Activated CD8-positive, alpha-beta memory T cell treated with anti-CD3 and anti-CD28 coated beads for 36 hours (primary cell): ENCODE measurements around the gene SCGB3A1. TPM values are rescaled to one million over a fixed set of nuclear protein-coding genes. Genes with fewer than 3 reads are reported as not detected.

ENCODE experiments used
- CTCF ChIA-PET: fragments of 350-600 bp; sonication (Branson Sonifier 250); formaldehyde crosslinking; loops from one replicate; lab custom pipeline; 2021; ENCODE audit warnings: antibody characterized with exemption; lab: Charles Lee
- POLR2A ChIA-PET: fragments of 350-600 bp; sonication (Branson Sonifier 250); formaldehyde crosslinking; loops from one replicate; lab custom pipeline; 2021; ENCODE audit warnings: antibody characterized with exemption; lab: Charles Lee
- total RNA-seq, 2 experiments: library from RNA; stranded (reverse); gene quantifications; one replicate each; pipeline ENCODE4 v1.2.3, GENCODE V29; 2021

The SCGB3A1 gene
- total RNA-seq, 2 experiments from 2014 or later, result 0.38 to 0.75 TPM

GRCh38 chr5:180595381-180596114 lies 4.2 kb upstream of the SCGB3A1 start:
- ChIA-PET POLR2A (no interaction called here), CTCF (no interaction called here)

GRCh38 chr5:180595046-180595379 lies 3.7 kb upstream of the SCGB3A1 start:
- CTCF ChIA-PET, result no interaction called here
- POLR2A ChIA-PET, result no interaction called here

- ChIA-PET CTCF (no interaction called here), POLR2A (no interaction called here)
These were observed 3.2 kb upstream of the SCGB3A1 start for GRCh38 chr5:180594311-180595045.

GRCh38 chr5:180593446-180594206 lies 2.3 kb upstream of the SCGB3A1 start:
- ChIA-PET POLR2A (no interaction called here), CTCF (no interaction called here)

GRCh38 chr5:180592176-180592575 lies 877 bp upstream of the SCGB3A1 start:
- POLR2A ChIA-PET, result no interaction called here
- CTCF ChIA-PET, result no interaction called here

- CTCF ChIA-PET, result no interaction called here
- POLR2A ChIA-PET, result no interaction called here
These were observed 572 bp downstream of the SCGB3A1 start for GRCh38 chr5:180590543-180591310.

- ChIA-PET CTCF (no interaction called here), POLR2A (no interaction called here)
These were observed 1.3 kb downstream of the SCGB3A1 start for GRCh38 chr5:180589771-180590542.

GRCh38 chr5:180586870-180587269 lies 4.4 kb downstream of the SCGB3A1 start:
- ChIA-PET CTCF (no interaction called here), POLR2A (interaction anchor here (0.6 kb wide), 1 partner anchor 8 kb away, joined by 6 read pairs; no protein-coding TSS in a partner anchor)

GRCh38 chr5:180586204-180586603 lies 5.1 kb downstream of the SCGB3A1 start:
- POLR2A ChIA-PET, result no interaction called here
- CTCF ChIA-PET, result no interaction called here

GRCh38 chr5:180583738-180584137 lies 7.6 kb downstream of the SCGB3A1 start:
- ChIA-PET CTCF (interaction anchor here (0.7 kb wide), 1 partner anchor 29 kb away, joined by 3 read pairs; no protein-coding TSS in a partner anchor), POLR2A (no interaction called here)

GRCh38 chr5:180580681-180581080 lies 10.6 kb downstream of the SCGB3A1 start:
- CTCF ChIA-PET, result no interaction called here
- POLR2A ChIA-PET, result no interaction called here

GRCh38 chr5:180575571-180575970 lies 15.7 kb downstream of the SCGB3A1 start:
- CTCF ChIA-PET, result interaction anchor here (0.9 to 1.3 kb wide), 2 partner anchors 10 to 17 kb away, joined by 3 read pairs; no protein-coding TSS in a partner anchor
- POLR2A ChIA-PET, result no interaction called here

- CTCF ChIA-PET, result no interaction called here
These were observed 22.4 kb downstream of the SCGB3A1 start for GRCh38 chr5:180568914-180569313.

GRCh38 chr5:180563994-180564393 lies 27.3 kb downstream of the SCGB3A1 start:
- POLR2A ChIA-PET, result no interaction called here
- CTCF ChIA-PET, result no interaction called here

More at GRCh38 chr5:180568914-180569313, 22.4 kb downstream of the SCGB3A1 start:
- POLR2A ChIA-PET, result no interaction called here

- POLR2A ChIA-PET, result no interaction called here
- CTCF ChIA-PET, result interaction anchor here (1.1 kb wide), 1 partner anchor 18 kb away, joined by 3 read pairs; no protein-coding TSS in a partner anchor
These were observed 33.1 kb downstream of the SCGB3A1 start for GRCh38 chr5:180558232-180558631.

- CTCF ChIA-PET, result no interaction called here
- POLR2A ChIA-PET, result no interaction called here
These were observed 34.0 kb downstream of the SCGB3A1 start for GRCh38 chr5:180557217-180557809.

- ChIA-PET CTCF (no interaction called here), POLR2A (interaction anchor here (0.6 kb wide), 1 partner anchor 50 kb away, joined by 5 read pairs; no protein-coding TSS in a partner anchor)
These were observed 36.0 kb downstream of the SCGB3A1 start for GRCh38 chr5:180555168-180555921.
